Ovary (tissue), 9 donors: Measurements from ENCODE around the gene GCN1. TPM values are rescaled to one million over a fixed set of nuclear protein-coding genes. Genes with fewer than 3 reads are reported as not detected.

ENCODE experiments used
- DNase-seq, 5 donors: peaks; one replicate each; pipeline ENCODE4 v3.0.0-alpha.2; 2019 to 2020
- H3K27ac ChIP-seq, 2 donors: fragments of 200-600 bp; one replicate each; pipeline versions ENCODE4 v1.5.1 to v1.8.0; 2019 to 2022
- H3K27me3 ChIP-seq: fragments of 200-600 bp; one replicate; pipeline ENCODE4 v1.8.0; 2022
- H3K36me3 ChIP-seq: fragments of 200-600 bp; sonication (generic); one replicate; pipeline ENCODE4 v1.5.1; 2019
- H3K4me1 ChIP-seq: one replicate; pipeline ENCODE4 v1.8.1; 2013; ENCODE audit warnings: mild to moderate bottlenecking, moderate library complexity; ENCODE audit not compliant: insufficient read depth
- H3K4me3 ChIP-seq: fragments of 200-600 bp; sonication (generic); one replicate; pipeline ENCODE4 v1.5.1; 2017
- H3K9me3 ChIP-seq, 2 donors: fragments of 200-600 bp in 1 of 2; sonication (generic) in 1 of 2; one replicate each; pipeline versions ENCODE4 v1.5.1 to v1.8.1; 2013 to 2019; ENCODE audit warnings: mild to moderate bottlenecking in 1 of 2, moderate library complexity in 1 of 2
- EP300 ChIP-seq: sonication (generic); formaldehyde crosslinking; IDR thresholded peaks from one replicate; pipeline ENCODE4 v1.6.1; 2017; ENCODE audit warnings: antibody characterized with exemption
- POLR2A ChIP-seq: fragments of 450-650 bp; IDR thresholded peaks from one replicate; pipeline ENCODE4 v1.6.1; 2017; ENCODE audit warnings: antibody characterized with exemption, mild to moderate bottlenecking, moderate library complexity
- WGBS, 3 donors: extraction: QIAGEN DNeasy Blood & Tissue Kit in 1 of 3; methylation state at CpG; one replicate each; pipeline versions ENCODE4 v1.1.5 to v1.1.7; 2013 to 2017; 5-methylcytosine and 5-hydroxymethylcytosine counted together
- intact Hi-C, 4 donors: fragments of 100-400 bp; cut with DNase I; formaldehyde crosslinking; loops; one replicate each; pipeline versions ENCODE4 v1.11.0 to v1.15.1; 2022 to 2023
- polyA plus RNA-seq, 2 donors: library from polyadenylated mRNA; stranded (reverse); fragments of 200-250 nt in 1 of 2; fragments of 350-450 nt in 1 of 2; fragmentation: Illumina TruSeq in 1 of 2; extraction: RNeasy Lipid Tissue Mini Kit (QIAGEN cat#74804) in 1 of 2; gene quantifications; one replicate each; pipeline ENCODE4 v1.2.3, GENCODE V29; 2013 to 2014
- total RNA-seq, 7 donors: library from RNA; depleted of rRNA in 2 of 7; stranded (reverse); fragments of >200 nt in 2 of 7; fragmentation: NEBNext Ultra II Directional in 3 of 7; extraction: Animal tissue kit (Norgen Biotek cat#: 25700) in 3 of 7; gene quantifications; one replicate each; pipeline versions ENCODE4 v1.1.0 to v1.2.4, GENCODE V29; 2016 to 2023
- TF ChIP-seq, protein P1 (sequence below), 3 donors: fragments of 450-650 bp in 2 of 3; fragments of 200-600 bp in 1 of 3; IDR thresholded peaks; one replicate each; pipeline versions ENCODE4 v1.5.1 to v1.8.0; 2016 to 2022; ENCODE audit warnings: antibody characterized with exemption in 3 of 3, mild to moderate bottlenecking in 1 of 3
- donor health status: DM: no; HTN: no; CAD: no; lungs with moderate emphysema.
- donor health status: DM: no; HTN: no; CAD: no.
- donor health status: Bipolar disorder and iron deficiency.
- donor health status: DM: yes; HTN: yes; CAD: no.
- donor health status: DM: no; HTN: no; CAD: no.
- donor health status: DM: yes; HTN: yes; CAD: no.

The GCN1 gene
- total and polyA plus RNA-seq, 9 donors: 22.6 to 86.2 (median 61.4) TPM

DNA sequence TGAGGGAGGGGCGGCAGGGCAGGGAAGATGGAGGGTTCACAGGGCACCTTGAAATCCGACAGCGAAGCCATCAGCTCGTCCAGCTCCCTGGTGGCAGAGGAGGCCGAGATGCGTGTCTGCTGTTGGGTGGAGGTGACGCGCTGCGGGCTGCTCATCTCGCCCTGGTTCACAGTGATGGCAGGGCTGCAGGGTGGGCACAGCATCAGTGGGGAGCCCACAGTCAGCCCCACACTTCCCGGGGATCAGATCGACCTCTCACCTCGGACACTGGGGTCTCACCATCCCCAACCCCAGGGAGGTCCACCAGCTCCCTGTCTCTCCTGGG, 27.0 kb upstream of the GCN1 start:
- WGBS, 3 donors: 90 to 92% (median 91%) methylated on average over 13 of the region's 13 CpGs
- no peaks in the 10 kb centered on the region for H3K27me3 ChIP-seq
- H3K4me1 ChIP-seq: no peaks in the 10 kb centered on the region
- DNase-seq: no peak
- no peaks in the 10 kb centered on the region for H3K36me3 ChIP-seq
- no peak overlapping the region for H3K4me3 ChIP-seq
- no peak overlapping the region for H3K27ac ChIP-seq
- no peak for TF ChIP-seq EP300
- no peaks in the 10 kb centered on the region for H3K9me3 ChIP-seq
- intact Hi-C loops: no loop called here

- Histone ChIP-seq H3K27ac (no peak overlapping the region), H3K4me1 (no peaks in the 10 kb centered on the region), H3K4me3 (no peak overlapping the region), H3K36me3 (no peaks in the 10 kb centered on the region), H3K9me3 (no peaks in the 10 kb centered on the region), H3K27me3 (no peaks in the 10 kb centered on the region)
- TF ChIP-seq POLR2A: no peak
- 71 to 77% (median 76%) methylated on average over 10 of the region's 10 CpGs for WGBS, 3 donors
- intact Hi-C loops: no loop called here
- no peak for DNase-seq
These were observed 26.5 kb upstream of the GCN1 start for GRCh38 chr12:120220838-120221575.

DNA sequence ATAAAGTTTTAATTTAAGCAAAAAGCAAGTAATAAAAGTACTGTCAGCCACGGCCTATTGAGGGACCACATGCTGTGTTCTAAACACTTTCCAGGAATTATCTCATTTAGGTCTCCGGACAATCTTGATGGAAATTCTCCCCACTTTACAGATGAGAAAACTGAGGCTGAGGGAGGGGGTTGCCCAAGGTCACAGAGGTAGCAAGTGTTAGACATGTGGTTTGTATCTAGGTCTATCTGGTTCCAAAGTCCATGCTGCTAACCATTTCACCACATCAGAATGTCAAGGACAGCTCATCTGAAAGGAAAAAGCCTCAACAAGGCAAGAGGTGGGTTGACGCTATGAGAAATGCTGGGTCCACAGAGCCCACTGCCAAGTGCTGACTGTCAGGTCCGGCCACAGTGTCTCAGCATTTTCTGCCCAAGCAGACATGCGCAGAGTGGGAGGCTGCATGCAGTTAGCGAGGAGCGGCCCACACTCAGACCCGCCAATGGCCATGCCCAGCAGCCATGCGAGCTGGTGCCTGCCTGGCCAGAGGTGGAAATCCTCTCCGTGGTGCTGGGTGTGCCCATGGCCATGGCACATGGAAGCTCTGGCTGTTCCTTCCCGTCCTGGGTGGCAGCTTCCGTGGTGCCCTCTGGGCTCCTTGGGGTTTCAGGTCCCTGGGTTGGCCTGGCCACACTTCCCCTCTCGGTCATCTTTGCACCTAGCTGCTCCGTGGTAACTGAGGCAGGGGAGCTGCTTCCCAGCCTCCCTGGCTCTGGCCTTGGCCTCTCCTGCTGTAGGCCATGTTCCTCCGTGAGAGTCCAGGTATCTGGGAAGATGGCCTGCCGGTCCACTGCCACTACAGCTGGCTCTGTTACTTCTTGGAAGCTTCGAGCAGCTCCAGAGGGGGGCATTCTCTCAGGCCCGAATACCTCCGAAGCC, 24.4 kb upstream of the GCN1 start:
- no peak overlapping the region for H3K27ac ChIP-seq
- no peak for TF ChIP-seq POLR2A
- TF ChIP-seq EP300: no peak
- TF ChIP-seq, protein P1, sequence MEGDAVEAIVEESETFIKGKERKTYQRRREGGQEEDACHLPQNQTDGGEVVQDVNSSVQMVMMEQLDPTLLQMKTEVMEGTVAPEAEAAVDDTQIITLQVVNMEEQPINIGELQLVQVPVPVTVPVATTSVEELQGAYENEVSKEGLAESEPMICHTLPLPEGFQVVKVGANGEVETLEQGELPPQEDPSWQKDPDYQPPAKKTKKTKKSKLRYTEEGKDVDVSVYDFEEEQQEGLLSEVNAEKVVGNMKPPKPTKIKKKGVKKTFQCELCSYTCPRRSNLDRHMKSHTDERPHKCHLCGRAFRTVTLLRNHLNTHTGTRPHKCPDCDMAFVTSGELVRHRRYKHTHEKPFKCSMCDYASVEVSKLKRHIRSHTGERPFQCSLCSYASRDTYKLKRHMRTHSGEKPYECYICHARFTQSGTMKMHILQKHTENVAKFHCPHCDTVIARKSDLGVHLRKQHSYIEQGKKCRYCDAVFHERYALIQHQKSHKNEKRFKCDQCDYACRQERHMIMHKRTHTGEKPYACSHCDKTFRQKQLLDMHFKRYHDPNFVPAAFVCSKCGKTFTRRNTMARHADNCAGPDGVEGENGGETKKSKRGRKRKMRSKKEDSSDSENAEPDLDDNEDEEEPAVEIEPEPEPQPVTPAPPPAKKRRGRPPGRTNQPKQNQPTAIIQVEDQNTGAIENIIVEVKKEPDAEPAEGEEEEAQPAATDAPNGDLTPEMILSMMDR (IDR thresholded peaks at IDR 0.05): no peak
- intact Hi-C loops: no loop called here
- H3K27me3 ChIP-seq: no peaks in the 10 kb centered on the region
- DNase-seq: no peak
- no peaks in the 10 kb centered on the region for H3K36me3 ChIP-seq
- H3K4me3 ChIP-seq: no peak overlapping the region
- H3K9me3 ChIP-seq: no peaks in the 10 kb centered on the region
- no peaks in the 10 kb centered on the region for H3K4me1 ChIP-seq
- 84 to 92% (median 87%) methylated on average over 17 to 19 of the region's 19 CpGs for WGBS, 3 donors

- H3K4me3 ChIP-seq: no peak overlapping the region
- WGBS, 3 donors: 76 to 81% (median 79%) methylated on average over 32 of the region's 32 CpGs
- no peaks in the 10 kb centered on the region for H3K9me3 ChIP-seq
- no peak for TF ChIP-seq POLR2A
- TF ChIP-seq, protein P1 (IDR thresholded peaks at IDR 0.05): no peak
- no peak for TF ChIP-seq EP300
- no peaks in the 10 kb centered on the region for H3K4me1 ChIP-seq
- no peaks in the 10 kb centered on the region for H3K27me3 ChIP-seq
- DNase-seq: no peak
- no peaks in the 10 kb centered on the region for H3K36me3 ChIP-seq
- intact Hi-C loops: no loop called here
- no peak overlapping the region for H3K27ac ChIP-seq
These were observed 22.5 kb upstream of the GCN1 start for GRCh38 chr12:120216742-120217605.
